ENCODE measurements around the gene FAP.

Gene FAP

GRCh38 chr2:162166745-162167144, 76.5 kb downstream of the FAP start:
- Histone ChIP-seq H3K9ac (ENCODE audit: low read length) (no peak overlapping the region), H3K23ac (ENCODE audit: low read length in 2 of 2) (no peak overlapping the region), H3K4me2 (ENCODE audit: low read length, poor library complexity, severe bottlenecking) (no peak overlapping the region), H3K79me1 (replicated peaks; ENCODE audit: low read length, poor library complexity, severe bottlenecking) (no peaks in the 10 kb centered on the region), H4K91ac (ENCODE audit: low read length) (no peak overlapping the region), H3K18ac (ENCODE audit: low read depth in 1 of 2, low read length in 2 of 2) (no peak overlapping the region), H3K4ac (ENCODE audit: low read depth in 1 of 2, low read length in 2 of 2) (no peak overlapping the region), H3K27ac (ENCODE audit: low read length, poor library complexity, severe bottlenecking) (no peak overlapping the region), H3K4me3 (ENCODE audit: insufficient read depth in 1 of 2, low read depth in 1 of 2, low read length in 2 of 2) (no peak overlapping the region), H2AFZ (ENCODE audit: low read depth, low read length) (no peak overlapping the region), H2BK15ac (ENCODE audit: low read depth, poor library complexity, severe bottlenecking) (no peak overlapping the region), H3K14ac (ENCODE audit: low read length in 2 of 2) (no peak overlapping the region), H2BK12ac (ENCODE audit: low read length in 2 of 2) (no peak overlapping the region), H2BK5ac (ENCODE audit: low read depth, low read length, poor library complexity, severe bottlenecking) (no peak overlapping the region), H3K4me1 (ENCODE audit: control insufficient read depth, insufficient read depth, low read depth, low read length) (no peaks in the 10 kb centered on the region), H3K27me3 (ENCODE audit: control insufficient read depth in 1 of 2, insufficient read depth in 1 of 2, low read length in 2 of 2) (no peaks in the 10 kb centered on the region), H3K36me3 (ENCODE audit: control insufficient read depth in 1 of 2, insufficient read depth in 2 of 2, low read depth in 1 of 2, low read length in 2 of 2) (peaks cover 0 to 58% of the 10 kb centered on the region in 2 experiments), H2BK120ac (ENCODE audit: low read depth, low read length) (no peak overlapping the region), H4K8ac (ENCODE audit: low read length) (no peak overlapping the region), H3K9me3 (ENCODE audit: control insufficient read depth, low read length) (no peaks in the 10 kb centered on the region), H2AK5ac (ENCODE audit: low read length, severe bottlenecking) (no peak overlapping the region)
- 100% methylated on average over 2 of the region's 4 CpGs for WGBS
- DNase-seq = no peak

- H3K14ac ChIP-seq (ENCODE audit: low read length in 2 of 2) = no peak overlapping the region
- no peak overlapping the region for H3K18ac ChIP-seq (ENCODE audit: low read depth in 1 of 2, low read length in 2 of 2)
- no peak for DNase-seq
- no peak overlapping the region for H2BK5ac ChIP-seq (ENCODE audit: low read depth, low read length, poor library complexity, severe bottlenecking)
- no peak overlapping the region for H3K4me3 ChIP-seq (ENCODE audit: insufficient read depth in 1 of 2, low read depth in 1 of 2, low read length in 2 of 2)
- H2BK12ac ChIP-seq (ENCODE audit: low read length in 2 of 2) = no peak overlapping the region
- H3K27ac ChIP-seq (ENCODE audit: low read length, poor library complexity, severe bottlenecking) = no peak overlapping the region
- H3K79me1 ChIP-seq (replicated peaks; ENCODE audit: low read length, poor library complexity, severe bottlenecking) = no peaks in the 10 kb centered on the region
- H3K9me3 ChIP-seq (ENCODE audit: control insufficient read depth, low read length) = no peaks in the 10 kb centered on the region
- peaks cover 0 to 52% of the 10 kb centered on the region in 2 experiments for H3K36me3 ChIP-seq (ENCODE audit: control insufficient read depth in 1 of 2, insufficient read depth in 2 of 2, low read depth in 1 of 2, low read length in 2 of 2)
- no peak overlapping the region for H2AK5ac ChIP-seq (ENCODE audit: low read length, severe bottlenecking)
- H2BK15ac ChIP-seq (ENCODE audit: low read depth, poor library complexity, severe bottlenecking) = no peak overlapping the region
- H3K27me3 ChIP-seq (ENCODE audit: control insufficient read depth in 1 of 2, insufficient read depth in 1 of 2, low read length in 2 of 2) = no peaks in the 10 kb centered on the region
- H4K8ac ChIP-seq (ENCODE audit: low read length) = no peak overlapping the region
- no peaks in the 10 kb centered on the region for H3K4me1 ChIP-seq (ENCODE audit: control insufficient read depth, insufficient read depth, low read depth, low read length)
- no peak overlapping the region for H3K9ac ChIP-seq (ENCODE audit: low read length)
- no peak overlapping the region for H2AFZ ChIP-seq (ENCODE audit: low read depth, low read length)
- no peak overlapping the region for H3K4me2 ChIP-seq (ENCODE audit: low read length, poor library complexity, severe bottlenecking)
- H3K23ac ChIP-seq (ENCODE audit: low read length in 2 of 2) = no peak overlapping the region
- no peak overlapping the region for H3K4ac ChIP-seq (ENCODE audit: low read depth in 1 of 2, low read length in 2 of 2)
- no peak overlapping the region for H2BK120ac ChIP-seq (ENCODE audit: low read depth, low read length)
- H4K91ac ChIP-seq (ENCODE audit: low read length) = no peak overlapping the region
Measured at GRCh38 chr2:162166174-162166573, 77.1 kb downstream of the FAP start.

GRCh38 chr2:162164802-162165201, 78.4 kb downstream of the FAP start:
- Histone ChIP-seq H2BK12ac (ENCODE audit: low read length in 2 of 2) (no peak overlapping the region), H3K79me1 (replicated peaks; ENCODE audit: low read length, poor library complexity, severe bottlenecking) (no peaks in the 10 kb centered on the region), H3K4ac (ENCODE audit: low read depth in 1 of 2, low read length in 2 of 2) (no peak overlapping the region), H3K27me3 (ENCODE audit: control insufficient read depth in 1 of 2, insufficient read depth in 1 of 2, low read length in 2 of 2) (no peaks in the 10 kb centered on the region), H3K27ac (ENCODE audit: low read length, poor library complexity, severe bottlenecking) (no peak overlapping the region), H4K91ac (ENCODE audit: low read length) (no peak overlapping the region), H3K9ac (ENCODE audit: low read length) (no peak overlapping the region), H3K14ac (ENCODE audit: low read length in 2 of 2) (no peak overlapping the region), H2BK5ac (ENCODE audit: low read depth, low read length, poor library complexity, severe bottlenecking) (no peak overlapping the region), H4K8ac (ENCODE audit: low read length) (no peak overlapping the region), H3K4me1 (ENCODE audit: control insufficient read depth, insufficient read depth, low read depth, low read length) (no peaks in the 10 kb centered on the region), H3K18ac (ENCODE audit: low read depth in 1 of 2, low read length in 2 of 2) (no peak overlapping the region), H3K36me3 (ENCODE audit: control insufficient read depth in 1 of 2, insufficient read depth in 2 of 2, low read depth in 1 of 2, low read length in 2 of 2) (peaks cover 0 to 38% of the 10 kb centered on the region in 2 experiments), H2BK120ac (ENCODE audit: low read depth, low read length) (no peak overlapping the region), H3K9me3 (ENCODE audit: control insufficient read depth, low read length) (no peaks in the 10 kb centered on the region), H2BK15ac (ENCODE audit: low read depth, poor library complexity, severe bottlenecking) (no peak overlapping the region), H2AFZ (ENCODE audit: low read depth, low read length) (no peak overlapping the region), H3K4me2 (ENCODE audit: low read length, poor library complexity, severe bottlenecking) (no peak overlapping the region), H3K23ac (ENCODE audit: low read length in 2 of 2) (no peak overlapping the region), H2AK5ac (ENCODE audit: low read length, severe bottlenecking) (no peak overlapping the region), H3K4me3 (ENCODE audit: insufficient read depth in 1 of 2, low read depth in 1 of 2, low read length in 2 of 2) (no peak overlapping the region)
- no peak for DNase-seq
- WGBS = 88% methylated on average over 1 of the region's 2 CpGs

- H3K23ac ChIP-seq (ENCODE audit: low read length in 2 of 2) = no peak overlapping the region
- H3K4me1 ChIP-seq (ENCODE audit: control insufficient read depth, insufficient read depth, low read depth, low read length) = no peaks in the 10 kb centered on the region
- no peaks in the 10 kb centered on the region for H3K9me3 ChIP-seq (ENCODE audit: control insufficient read depth, low read length)
- H3K18ac ChIP-seq (ENCODE audit: low read depth in 1 of 2, low read length in 2 of 2) = no peak overlapping the region
- H3K4ac ChIP-seq (ENCODE audit: low read depth in 1 of 2, low read length in 2 of 2) = no peak overlapping the region
- no peak overlapping the region for H3K9ac ChIP-seq (ENCODE audit: low read length)
- DNase-seq = no peak
- no peak overlapping the region for H3K4me2 ChIP-seq (ENCODE audit: low read length, poor library complexity, severe bottlenecking)
- H3K14ac ChIP-seq (ENCODE audit: low read length in 2 of 2) = no peak overlapping the region
- no peak overlapping the region for H4K91ac ChIP-seq (ENCODE audit: low read length)
- no peak overlapping the region for H2BK120ac ChIP-seq (ENCODE audit: low read depth, low read length)
- H3K27ac ChIP-seq (ENCODE audit: low read length, poor library complexity, severe bottlenecking) = no peak overlapping the region
- no peak overlapping the region for H2BK12ac ChIP-seq (ENCODE audit: low read length in 2 of 2)
- no peaks in the 10 kb centered on the region for H3K36me3 ChIP-seq (ENCODE audit: control insufficient read depth in 1 of 2, insufficient read depth in 2 of 2, low read depth in 1 of 2, low read length in 2 of 2)
- no peaks in the 10 kb centered on the region for H3K79me1 ChIP-seq (replicated peaks; ENCODE audit: low read length, poor library complexity, severe bottlenecking)
- no peak overlapping the region for H2AFZ ChIP-seq (ENCODE audit: low read depth, low read length)
- WGBS = 98% methylated on average over 4 of the region's 6 CpGs
- H2BK5ac ChIP-seq (ENCODE audit: low read depth, low read length, poor library complexity, severe bottlenecking) = no peak overlapping the region
- H4K8ac ChIP-seq (ENCODE audit: low read length) = no peak overlapping the region
- no peak overlapping the region for H3K4me3 ChIP-seq (ENCODE audit: insufficient read depth in 1 of 2, low read depth in 1 of 2, low read length in 2 of 2)
- H2AK5ac ChIP-seq (ENCODE audit: low read length, severe bottlenecking) = no peak overlapping the region
- no peak overlapping the region for H2BK15ac ChIP-seq (ENCODE audit: low read depth, poor library complexity, severe bottlenecking)
- H3K27me3 ChIP-seq (ENCODE audit: control insufficient read depth in 1 of 2, insufficient read depth in 1 of 2, low read length in 2 of 2) = no peaks in the 10 kb centered on the region
Measured at GRCh38 chr2:162159446-162159845, 83.8 kb downstream of the FAP start.
